Panc1 (cell line): Measurements from ENCODE around the gene SPEG. TPM values are rescaled to one million over a fixed set of nuclear protein-coding genes. Genes with fewer than 3 reads are reported as not detected.

Experiments
- ATAC-seq: fragments of 200-7000 bp; cut with Tn5 transposase; 2 replicates; pipeline ENCODE4 v1.9.1; 2020; ENCODE audit warnings: mild to moderate bottlenecking, moderate library complexity
- BruUV-seq: library from RNA; stranded (reverse); fragments of 400-500 nt; replicated peaks from 2 replicates; lab custom pipeline; 2021; lab: Mats Ljungman, UMichigan
- CTCF ChIA-PET: fragments of 300-600 bp; sonication (Branson Sonifier 250); formaldehyde crosslinking; loops from one replicate; lab custom pipeline; 2022; ENCODE audit warnings: antibody characterized with exemption; lab: Charles Lee
- POLR2A ChIA-PET: fragments of 300-600 bp; sonication (Branson Sonifier 250); formaldehyde crosslinking; loops from one replicate; lab custom pipeline; 2022; ENCODE audit warnings: antibody characterized with exemption; lab: Charles Lee
- DNase-seq: peaks from one replicate; pipeline ENCODE4 v3.0.0-alpha.2; 2010; ENCODE audit warnings: low read depth, low spot score
- H3K27ac ChIP-seq: 2 replicates; pipeline ENCODE4 v1.5.1; 2011; ENCODE audit warnings: mild to moderate bottlenecking, low read length, inconsistent platforms
- H3K27me3 ChIP-seq: fragments of 200-500 bp; sonication (Bioruptor generic); 2 replicates; pipeline ENCODE4 v1.6.0; 2014; ENCODE audit warnings: low read length, inconsistent platforms; ENCODE audit not compliant: control insufficient read depth, insufficient read depth
- H3K36me3 ChIP-seq: fragments of 200-500 bp; sonication (Bioruptor generic); 2 replicates; pipeline ENCODE4 v1.5.1; 2014; ENCODE audit warnings: inconsistent platforms, mild to moderate bottlenecking, low read length, moderate library complexity; ENCODE audit not compliant: control insufficient read depth, insufficient read depth
- H3K4me1 ChIP-seq: 2 replicates; pipeline ENCODE4 v1.5.1; 2011; ENCODE audit warnings: inconsistent platforms, mild to moderate bottlenecking, low read length, moderate library complexity; ENCODE audit not compliant: control insufficient read depth, insufficient read depth
- H3K4me3 ChIP-seq, 2 experiments: 2 replicates each; pipeline ENCODE4 v1.5.1; 2011 to 2012; ENCODE audit warnings: low read depth in 2 of 2, low read length in 2 of 2, mild to moderate bottlenecking in 2 of 2, inconsistent platforms in 1 of 2, moderate library complexity in 1 of 2
- H3K9me3 ChIP-seq: fragments of 200-500 bp; sonication (Bioruptor generic); 2 replicates; pipeline ENCODE4 v1.5.1; 2014; ENCODE audit warnings: low read depth, mild to moderate bottlenecking, inconsistent platforms, low read length, moderate library complexity; ENCODE audit not compliant: control insufficient read depth, insufficient read depth
- CTCF ChIP-seq: fragments of 450-650 bp; IDR thresholded peaks from 2 replicates; pipeline ENCODE4 v1.5.1; 2017; ENCODE audit warnings: mild to moderate bottlenecking
- POLR2AphosphoS5 ChIP-seq: IDR thresholded peaks from 2 replicates; pipeline ENCODE4 v1.6.1; 2012; ENCODE audit warnings: mild to moderate bottlenecking, low read depth, low read length, moderate library complexity
- REST ChIP-seq, 2 experiments: IDR thresholded peaks; 2 replicates each; pipeline ENCODE4 v1.6.1; 2011 to 2012; ENCODE audit warnings: low read depth in 2 of 2, control low read depth in 1 of 2, low read length in 1 of 2, mild to moderate bottlenecking in 1 of 2, moderate library complexity in 1 of 2; ENCODE audit not compliant: insufficient read depth in 1 of 2
- SIN3A ChIP-seq: IDR thresholded peaks from 2 replicates; pipeline ENCODE4 v1.6.1; 2012; ENCODE audit warnings: low read depth, mild to moderate bottlenecking, low read length, moderate library complexity, borderline replicate concordance; ENCODE audit not compliant: insufficient read depth
- TCF7L2 ChIP-seq: IDR thresholded peaks from 2 replicates; pipeline ENCODE4 v1.6.1; 2011; ENCODE audit warnings: mild to moderate bottlenecking, low read depth, low read length, inconsistent platforms
- in situ Hi-C: cut with HindIII; loops from 2 replicates; pipeline ENCODE4 v1.10.0; 2016; ENCODE audit warnings: low sequenced_read_pairs, low pct_unique_long_range_greater_than_20kb
- intact Hi-C: fragments of 100-400 bp; cut with micrococcal nuclease; formaldehyde crosslinking; loops from one replicate; pipeline ENCODE4 v1.10.0; 2022; ENCODE audit not compliant: unreplicated experiment
- total RNA-seq: library from RNA; stranded (reverse); gene quantifications from one replicate; pipeline ENCODE4 v1.2.1, GENCODE V29; 2021; ENCODE audit not compliant: unreplicated experiment

The SPEG gene
- total RNA-seq, 1 experiment from 2014 or later = 3.4 TPM

- H3K27ac ChIP-seq = no peak overlapping the region
- no peaks in the 10 kb centered on the region for H3K9me3 ChIP-seq
- no peaks in the 10 kb centered on the region for H3K27me3 ChIP-seq
- TF ChIP-seq SIN3A (no peak), POLR2AphosphoS5 (no peak), CTCF (no peak), TCF7L2 (no peak), REST (IDR thresholded peaks at IDR 0.05; ENCODE audit: insufficient read depth in 1 of 2, low read depth in 2 of 2, low read length in 1 of 2) (no peak)
- no peak overlapping the region for H3K4me3 ChIP-seq
- ChIA-PET CTCF (interaction anchor here (0.8 kb wide), 1 partner anchor 10 kb away, joined by 3 read pairs; no protein-coding TSS in a partner anchor), POLR2A (no interaction called here)
- H3K4me1 ChIP-seq = peaks cover 4% of the 10 kb centered on the region; the same call in 1 of the 2 replicates
- no peaks in the 10 kb centered on the region for H3K36me3 ChIP-seq
- DNase-seq (no peak), ATAC-seq (peak; percentile 43; the same call in 1 of the 2 replicates)
- intact Hi-C loops = no loop called here
- BruUV-seq = no TSS peak
- in situ Hi-C loops = no loop called here
These were observed 34.6 kb downstream of the SPEG start for GRCh38 chr2:219469186-219469724.

GRCh38 chr2:219470429-219470828 lies 35.8 kb downstream of the SPEG start:
- DNase-seq (no peak), ATAC-seq (no peak)
- TF ChIP-seq CTCF (no peak), TCF7L2 (no peak), REST (IDR thresholded peaks at IDR 0.05; ENCODE audit: insufficient read depth in 1 of 2, low read depth in 2 of 2, low read length in 1 of 2) (no peak), SIN3A (no peak), POLR2AphosphoS5 (no peak)
- Histone ChIP-seq H3K27ac (no peak overlapping the region), H3K27me3 (no peaks in the 10 kb centered on the region), H3K4me1 (peaks cover 4% of the 10 kb centered on the region; the same call in 1 of the 2 replicates), H3K9me3 (no peaks in the 10 kb centered on the region), H3K4me3 (no peak overlapping the region), H3K36me3 (no peaks in the 10 kb centered on the region)
- intact Hi-C loops (no loop called here), in situ Hi-C loops (no loop called here)
- no TSS peak for BruUV-seq
- CTCF ChIA-PET = interaction anchor here (0.6 kb wide), 1 partner anchor 82 kb away, joined by 5 read pairs; the partner anchor contains the start of gene DNPEP
- POLR2A ChIA-PET = no interaction called here
